H1 (cell line): Measurements from ENCODE around the gene COQ7. TPM values are rescaled to one million over a fixed set of nuclear protein-coding genes. Genes with fewer than 3 reads are reported as not detected.

Experiments
- CTCF ChIA-PET: fragments of 300-600 bp; sonication (Branson Sonifier 250); formaldehyde crosslinking; loops from one replicate; lab custom pipeline; 2021; ENCODE audit not compliant: partially characterized antibody; lab: Charles Lee
- POLR2A ChIA-PET: fragments of 300-600 bp; sonication (Branson Sonifier 250); formaldehyde crosslinking; loops from one replicate; lab custom pipeline; 2021; ENCODE audit warnings: inconsistent platforms; ENCODE audit not compliant: partially characterized antibody; lab: Charles Lee
- DNase-seq, 2 experiments: peaks; one replicate each; pipeline versions ENCODE4 v3.0.0 to v3.0.0-alpha.2; 2010 to 2022; ENCODE audit warnings: low spot score in 2 of 2, low read depth in 1 of 2, mixed read lengths in 1 of 2
- FAIRE-seq: peaks from 2 replicates; lab custom pipeline; 2011; peaks lifted over from hg19 to GRCh38; lab: Jason Lieb, UNC
- H2AFZ ChIP-seq: 2 replicates; pipeline ENCODE4 v1.8.1; 2012; ENCODE audit warnings: low read length, inconsistent platforms
- H2AK5ac ChIP-seq: 2 replicates; pipeline ENCODE4 v1.6.1; 2013; ENCODE audit warnings: low read depth, low read length
- H2BK120ac ChIP-seq: replicated peaks from 2 replicates; pipeline ENCODE3; 2013; ENCODE audit warnings: low read depth, low read length, inconsistent platforms
- H2BK12ac ChIP-seq: 2 replicates; pipeline ENCODE4 v1.6.1; 2013; ENCODE audit warnings: low read depth, low read length
- H2BK15ac ChIP-seq: 2 replicates; pipeline ENCODE4 v1.6.1; 2013; ENCODE audit warnings: low read length
- H2BK20ac ChIP-seq: 2 replicates; pipeline ENCODE4 v1.6.1; 2013; ENCODE audit warnings: low read length
- H2BK5ac ChIP-seq: 2 replicates; pipeline ENCODE4 v1.6.1; 2013; ENCODE audit warnings: low read depth, low read length
- H3K14ac ChIP-seq: 2 replicates; pipeline ENCODE4 v1.6.1; 2013; ENCODE audit warnings: inconsistent platforms; ENCODE audit not compliant: insufficient read length
- H3K18ac ChIP-seq: 2 replicates; pipeline ENCODE4 v1.6.1; 2013; ENCODE audit warnings: low read length; ENCODE audit errors: extremely low read depth
- H3K23ac ChIP-seq: 2 replicates; pipeline ENCODE4 v1.6.1; 2013; ENCODE audit warnings: inconsistent platforms; ENCODE audit not compliant: insufficient read length
- H3K23me2 ChIP-seq: 2 replicates; pipeline ENCODE4 v1.6.1; 2013; ENCODE audit warnings: low read depth, low read length
- H3K27ac ChIP-seq: 2 replicates; pipeline ENCODE4 v1.6.1; 2011; ENCODE audit warnings: low read depth, low read length, inconsistent platforms
- H3K27me3 ChIP-seq, 4 experiments: replicated peaks in 1 of 4; 1 replicate in 1 of 4; 2 replicates in 3 of 4; pipeline versions ENCODE4 v1.6.1 to v1.8.1; 2011 to 2013; ENCODE audit warnings: low read length in 3 of 4, mild to moderate bottlenecking in 3 of 4, inconsistent platforms in 2 of 4, mixed read lengths in 2 of 4, moderate library complexity in 1 of 4; ENCODE audit not compliant: control insufficient read depth in 3 of 4, insufficient read depth in 3 of 4; ENCODE audit errors: extremely low read depth in 1 of 4
- H3K36me3 ChIP-seq, 4 experiments: 2 replicates each; pipeline versions ENCODE4 v1.6.1 to v1.8.1; 2011 to 2013; ENCODE audit warnings: mild to moderate bottlenecking in 4 of 4, low read length in 3 of 4, moderate library complexity in 2 of 4, control low read depth in 1 of 4, inconsistent platforms in 1 of 4; ENCODE audit not compliant: insufficient read depth in 4 of 4, control insufficient read depth in 2 of 4
- H3K4ac ChIP-seq: replicated peaks from 2 replicates; pipeline ENCODE3; 2013; ENCODE audit warnings: low read length, low read depth, mixed read lengths, inconsistent platforms; ENCODE audit not compliant: insufficient read length
- H3K4me1 ChIP-seq, 4 experiments: replicated peaks in 1 of 4; 1 replicate in 1 of 4; 2 replicates in 3 of 4; pipeline versions ENCODE4 v1.6.1 to v1.8.1; 2011 to 2013; ENCODE audit warnings: low read length in 3 of 4, inconsistent platforms in 2 of 4, mixed read lengths in 1 of 4; ENCODE audit not compliant: insufficient read depth in 4 of 4, control insufficient read depth in 3 of 4
- H3K4me2 ChIP-seq, 2 experiments: 2 replicates each; pipeline versions ENCODE4 v1.6.1 to v1.8.1; 2011 to 2013; ENCODE audit warnings: low read depth in 2 of 2, low read length in 2 of 2, control low read depth in 1 of 2, inconsistent platforms in 1 of 2, mild to moderate bottlenecking in 1 of 2; ENCODE audit not compliant: insufficient read depth in 1 of 2
- H3K4me3 ChIP-seq, 4 experiments: fragments of 200-600, 300-600 bp in 1 of 4; sonication (generic), shearing (Covaris generic), sonication (Bioruptor Twin) in 1 of 4; 2 replicates each; pipeline versions ENCODE4 v1.5.1 to v1.8.1; 2011 to 2016; ENCODE audit warnings: low read length in 4 of 4, low read depth in 3 of 4, control low read depth in 2 of 4, inconsistent platforms in 2 of 4, mild to moderate bottlenecking in 2 of 4, mixed read lengths in 1 of 4, moderate library complexity in 1 of 4; ENCODE audit not compliant: insufficient read depth in 2 of 4; ENCODE audit errors: extremely low read depth in 1 of 4
- H3K56ac ChIP-seq: replicated peaks from 2 replicates; pipeline ENCODE3; 2013; ENCODE audit warnings: low read depth, mild to moderate bottlenecking, mixed read lengths, low read length, inconsistent platforms; ENCODE audit not compliant: insufficient read length
- H3K79me1 ChIP-seq: 2 replicates; pipeline ENCODE4 v1.6.1; 2013; ENCODE audit warnings: low read depth, low read length, control low read depth
- H3K79me2 ChIP-seq, 2 experiments: 2 replicates each; pipeline versions ENCODE4 v1.6.1 to v1.8.1; 2012 to 2013; ENCODE audit warnings: low read length in 2 of 2, mild to moderate bottlenecking in 2 of 2, inconsistent platforms in 1 of 2; ENCODE audit not compliant: insufficient read depth in 2 of 2, control insufficient read depth in 1 of 2
- H3K9ac ChIP-seq, 4 experiments: replicated peaks in 1 of 4; 1 replicate in 1 of 4; 2 replicates in 3 of 4; pipeline versions ENCODE4 v1.6.1 to v1.8.1; 2011 to 2013; ENCODE audit warnings: low read depth in 3 of 4, low read length in 3 of 4, control low read depth in 2 of 4, mild to moderate bottlenecking in 2 of 4, moderate library complexity in 2 of 4, inconsistent platforms in 1 of 4; ENCODE audit errors: extremely low read depth in 1 of 4
- H3K9me3 ChIP-seq, 2 experiments: 2 replicates each; pipeline versions ENCODE4 v1.6.1 to v1.8.1; 2012 to 2013; ENCODE audit warnings: mild to moderate bottlenecking in 2 of 2, moderate library complexity in 2 of 2, control low read depth in 1 of 2, inconsistent platforms in 1 of 2, low read depth in 1 of 2, low read length in 1 of 2, mixed read lengths in 1 of 2; ENCODE audit not compliant: insufficient read depth in 2 of 2
- H4K20me1 ChIP-seq, 2 experiments: replicated peaks in 1 of 2; 2 replicates each; pipeline versions ENCODE3 to v1.8.1; 2011 to 2013; ENCODE audit warnings: inconsistent platforms in 2 of 2, low read length in 2 of 2, mild to moderate bottlenecking in 1 of 2; ENCODE audit not compliant: insufficient read depth in 2 of 2, control insufficient read depth in 1 of 2
- H4K5ac ChIP-seq: 2 replicates; pipeline ENCODE4 v1.6.1; 2013; ENCODE audit warnings: low read length, low read depth, mixed read lengths, inconsistent platforms; ENCODE audit not compliant: insufficient read length
- H4K8ac ChIP-seq: 2 replicates; pipeline ENCODE4 v1.8.0; 2013; ENCODE audit warnings: mild to moderate bottlenecking, moderate library complexity, low read length, inconsistent platforms; ENCODE audit not compliant: insufficient read depth; ENCODE audit errors: extremely low read depth
- H4K91ac ChIP-seq: replicated peaks from 2 replicates; pipeline ENCODE3; 2013; ENCODE audit warnings: low read length, mixed read lengths, inconsistent platforms; ENCODE audit not compliant: insufficient read length
- BCL11A ChIP-seq, 2 experiments: IDR thresholded peaks; one replicate each; pipeline ENCODE4 v1.6.1; 2011; ENCODE audit warnings: low read depth in 2 of 2, low read length in 2 of 2, mild to moderate bottlenecking in 2 of 2
- CEBPB ChIP-seq: IDR thresholded peaks from 2 replicates; pipeline ENCODE4 v1.6.1; 2012; ENCODE audit warnings: low read depth, low read length
- ZNF274 ChIP-seq: IDR thresholded peaks from 2 replicates; pipeline ENCODE4 v1.7.0; 2012; ENCODE audit warnings: low read length, borderline replicate concordance; ENCODE audit errors: extremely low read depth
- WGBS, 2 experiments: shearing (Covaris generic) in 1 of 2; methylation state at CpG; one replicate each; pipeline versions ENCODE4 v1.1.6 to v1.1.7; 2013 to 2015; ENCODE audit warnings: low lambda C conversion rate in 2 of 2, mixed read lengths in 2 of 2, inconsistent platforms in 1 of 2, low coverage in 1 of 2, missing lambda C conversion rate in 1 of 2; ENCODE audit not compliant: insufficient replicate concordance in 2 of 2, insufficient coverage in 1 of 2, insufficient read length in 1 of 2; ENCODE audit errors: extremely low coverage in 1 of 2, missing lambda C conversion rate in 1 of 2; 5-methylcytosine and 5-hydroxymethylcytosine counted together
- polyA plus RNA-seq, 7 experiments: library from polyadenylated mRNA; depleted of rRNA in 3 of 7; stranded (reverse) in 5 of 7; unstranded in 2 of 7; fragments of >200 nt in 5 of 7; fragments of 200-250 nt in 2 of 7; gene quantifications; 1 replicate in 5 of 7; 2 replicates in 1 of 7; 4 replicates in 1 of 7; pipeline versions ENCODE4 v1.2.1 to v1.2.3, GENCODE V29; 2011 to 2013; ENCODE audit warnings: missing spikeins in 2 of 7, mixed read lengths in 2 of 7
- total RNA-seq: library from RNA; stranded (reverse); fragmentation: NEBNext Ultra II Directional; extraction: Animal tissue kit (Norgen Biotek cat#: 25700); gene quantifications from 2 replicates; pipeline ENCODE4 v1.2.1, GENCODE V29; 2021
- TF ChIP-seq, protein P1 (sequence below): IDR thresholded peaks from 2 replicates; pipeline ENCODE4 v1.6.1; 2012; ENCODE audit warnings: inconsistent platforms

Gene COQ7
- total and polyA plus RNA-seq, 2 of the 8 experiments (the other 6 are each of a cell fraction or from before 2014, with no cell fraction given): 7.1 to 15.2 TPM

DNA sequence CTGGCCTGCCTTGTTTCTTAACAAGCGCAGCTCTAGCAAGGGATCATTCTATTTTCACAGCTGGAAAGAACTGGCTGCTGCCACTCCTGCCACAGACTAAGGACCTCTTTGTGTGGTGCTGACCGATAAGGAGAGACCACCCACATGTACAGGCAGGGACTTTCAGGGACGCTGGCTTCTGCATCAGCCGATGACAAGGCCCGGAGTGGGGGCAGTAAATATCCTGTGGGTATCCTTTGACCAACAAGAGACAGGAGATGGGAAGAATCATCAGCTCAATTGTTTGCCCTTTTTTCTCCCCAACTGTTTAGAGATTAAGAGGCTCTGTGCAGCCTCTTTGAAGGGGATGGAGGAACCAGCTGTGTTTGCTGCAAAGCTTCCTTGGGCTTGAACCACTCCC is 37.2 kb downstream of the COQ7 start:
- TF ChIP-seq ZNF274: no peak
- TF ChIP-seq BCL11A (IDR thresholded peaks at IDR 0.05; ENCODE audit: low read depth in 2 of 2, low read length in 2 of 2): no peak
- TF ChIP-seq CEBPB: no peak
- TF ChIP-seq, protein P1, sequence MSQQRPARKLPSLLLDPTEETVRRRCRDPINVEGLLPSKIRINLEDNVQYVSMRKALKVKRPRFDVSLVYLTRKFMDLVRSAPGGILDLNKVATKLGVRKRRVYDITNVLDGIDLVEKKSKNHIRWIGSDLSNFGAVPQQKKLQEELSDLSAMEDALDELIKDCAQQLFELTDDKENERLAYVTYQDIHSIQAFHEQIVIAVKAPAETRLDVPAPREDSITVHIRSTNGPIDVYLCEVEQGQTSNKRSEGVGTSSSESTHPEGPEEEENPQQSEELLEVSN: no peak
- H2BK5ac ChIP-seq: no peak overlapping the region
- no peak overlapping the region for H3K9ac ChIP-seq
- no peak overlapping the region for H3K23ac ChIP-seq
- no peak overlapping the region for H3K56ac ChIP-seq
- H4K5ac ChIP-seq: no peak overlapping the region
- H3K4me2 ChIP-seq: no peak overlapping the region
- H2AFZ ChIP-seq: no peak overlapping the region
- no peaks in the 10 kb centered on the region for H3K9me3 ChIP-seq
- H4K20me1 ChIP-seq: no peaks in the 10 kb centered on the region
- DNase-seq (no peak), FAIRE-seq (no peak)
- H3K18ac ChIP-seq: no peak overlapping the region
- H2BK20ac ChIP-seq: no peak overlapping the region
- no peaks in the 10 kb centered on the region for H3K79me2 ChIP-seq
- no peak overlapping the region for H3K14ac ChIP-seq
- no peaks in the 10 kb centered on the region for H3K36me3 ChIP-seq
- H3K27me3 ChIP-seq: no peaks in the 10 kb centered on the region
- ChIA-PET CTCF (interaction anchor here (0.7 to 5.2 kb wide), 9 partner anchors 10 to 119 kb away, joined by 3 to 27 read pairs (median 3); partner anchors contain the start of gene ITPRIPL2), POLR2A (interaction anchor here (1.5 kb wide), 1 partner anchor 37 kb away, joined by 3 read pairs; the partner anchor contains the start of gene COQ7)
- no peak overlapping the region for H4K91ac ChIP-seq
- H3K4me3 ChIP-seq: no peak overlapping the region
- H3K4ac ChIP-seq: no peak overlapping the region
- no peak overlapping the region for H2BK12ac ChIP-seq
- no peak overlapping the region for H3K27ac ChIP-seq
- 90% methylated on average over 5 of the region's 5 CpGs; no CpG with 5 or more reads in 1 of the 2 experiments for WGBS, 2 experiments
- no peak overlapping the region for H4K8ac ChIP-seq
- no peak overlapping the region for H2BK15ac ChIP-seq
- H2AK5ac ChIP-seq: no peak overlapping the region
- H3K23me2 ChIP-seq: no peaks in the 10 kb centered on the region
- no peaks in the 10 kb centered on the region for H3K79me1 ChIP-seq
- H3K4me1 ChIP-seq: peaks cover 0 to 3% (median 0%) of the 10 kb centered on the region in 4 experiments; a peak in 1 of 7 replicates
- H2BK120ac ChIP-seq: no peak overlapping the region
